ENCODE data around the gene NOTCH1. TPM values are rescaled to one million over a fixed set of nuclear protein-coding genes. Genes with fewer than 3 reads are reported as not detected.

The NOTCH1 gene
- total and polyA plus RNA-seq, 2 of the 13 experiments (the other 11 are each of a cell fraction or from before 2014, with no cell fraction given) = 0.09 to 0.35 TPM

DNA sequence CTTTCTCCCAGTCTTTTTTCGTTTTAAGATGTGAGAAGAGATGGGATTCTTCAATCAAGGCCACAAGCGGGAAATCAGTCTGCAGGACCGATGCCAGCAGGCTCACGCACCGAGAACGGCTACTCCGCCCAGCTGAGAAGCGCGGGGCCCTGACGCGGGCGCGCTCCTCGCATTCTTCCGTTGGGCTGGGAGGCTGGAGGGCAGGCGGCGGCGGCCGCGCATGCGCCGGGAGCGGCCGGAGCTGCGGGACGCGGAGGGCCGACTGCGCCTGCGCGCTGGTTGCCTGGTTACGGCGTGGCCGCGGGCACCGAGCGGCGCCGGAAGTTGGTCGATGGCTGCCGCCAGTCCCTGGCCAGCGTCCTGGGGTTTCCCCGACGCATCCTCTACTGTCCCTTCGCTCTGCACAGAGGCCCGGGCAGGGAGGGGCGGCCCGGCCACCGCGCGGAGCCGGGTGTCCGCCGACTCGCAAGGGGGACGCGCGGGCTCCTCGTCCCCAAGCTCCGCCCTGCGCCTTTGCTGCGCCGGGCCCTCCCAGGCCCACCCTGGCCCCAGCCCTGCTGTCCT lies 62.2 kb downstream of the NOTCH1 start (continued):
- no peak for TF ChIP-seq THAP8 (CRISPR knock-in tag; IDR thresholded peaks at IDR 0.05; ENCODE audit: borderline replicate concordance)
- no peak for TF ChIP-seq SNAPC2 (CRISPR knock-in tag; IDR thresholded peaks at IDR 0.05)
- TF ChIP-seq PTBP1 (IDR thresholded peaks at IDR 0.05; ENCODE audit: low read depth, low read length, poor library complexity, severe bottlenecking) = no peak
- TF ChIP-seq MTF1 (CRISPR knock-in tag; IDR thresholded peaks at IDR 0.05) = no peak
- no peak for TF ChIP-seq NFIC (IDR thresholded peaks at IDR 0.05; ENCODE audit: low read length)
- TF ChIP-seq REL (CRISPR knock-in tag; conservative IDR thresholded peaks at IDR 0.05) = no peak
- TF ChIP-seq HNRNPK (IDR thresholded peaks at IDR 0.05; ENCODE audit: low read depth, low read length, poor library complexity, severe bottlenecking) = no peak
- TF ChIP-seq HOXD1 (CRISPR knock-in tag; IDR thresholded peaks at IDR 0.05) = no peak
- TF ChIP-seq, protein P1, sequence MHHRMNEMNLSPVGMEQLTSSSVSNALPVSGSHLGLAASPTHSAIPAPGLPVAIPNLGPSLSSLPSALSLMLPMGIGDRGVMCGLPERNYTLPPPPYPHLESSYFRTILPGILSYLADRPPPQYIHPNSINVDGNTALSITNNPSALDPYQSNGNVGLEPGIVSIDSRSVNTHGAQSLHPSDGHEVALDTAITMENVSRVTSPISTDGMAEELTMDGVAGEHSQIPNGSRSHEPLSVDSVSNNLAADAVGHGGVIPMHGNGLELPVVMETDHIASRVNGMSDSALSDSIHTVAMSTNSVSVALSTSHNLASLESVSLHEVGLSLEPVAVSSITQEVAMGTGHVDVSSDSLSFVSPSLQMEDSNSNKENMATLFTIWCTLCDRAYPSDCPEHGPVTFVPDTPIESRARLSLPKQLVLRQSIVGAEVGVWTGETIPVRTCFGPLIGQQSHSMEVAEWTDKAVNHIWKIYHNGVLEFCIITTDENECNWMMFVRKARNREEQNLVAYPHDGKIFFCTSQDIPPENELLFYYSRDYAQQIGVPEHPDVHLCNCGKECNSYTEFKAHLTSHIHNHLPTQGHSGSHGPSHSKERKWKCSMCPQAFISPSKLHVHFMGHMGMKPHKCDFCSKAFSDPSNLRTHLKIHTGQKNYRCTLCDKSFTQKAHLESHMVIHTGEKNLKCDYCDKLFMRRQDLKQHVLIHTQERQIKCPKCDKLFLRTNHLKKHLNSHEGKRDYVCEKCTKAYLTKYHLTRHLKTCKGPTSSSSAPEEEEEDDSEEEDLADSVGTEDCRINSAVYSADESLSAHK (CRISPR knock-in tag; IDR thresholded peaks at IDR 0.05; ENCODE audit: borderline replicate concordance) = no peak
- TF ChIP-seq MBNL3 (CRISPR knock-in tag; conservative IDR thresholded peaks at IDR 0.05) = no peak
- TF ChIP-seq ZNF589 (CRISPR knock-in tag; conservative IDR thresholded peaks at IDR 0.05) = 0 out of 2 replicates have a peak, but pooled peaks have one; percentile 6
- TF ChIP-seq ISX (CRISPR knock-in tag; conservative IDR thresholded peaks at IDR 0.05) = no peak
- no peak for TF ChIP-seq KMT2B (CRISPR knock-in tag; IDR thresholded peaks at IDR 0.05)
- TF ChIP-seq ZNF598 (CRISPR knock-in tag; IDR thresholded peaks at IDR 0.05; ENCODE audit: borderline replicate concordance) = no peak
- TF ChIP-seq ZNF841 (CRISPR knock-in tag; IDR thresholded peaks at IDR 0.05; ENCODE audit: borderline replicate concordance) = no peak
- no peak for TF ChIP-seq ZNF652 (CRISPR knock-in tag; IDR thresholded peaks at IDR 0.05; ENCODE audit: borderline replicate concordance, low read depth)
- no peak for TF ChIP-seq SP1 (IDR thresholded peaks at IDR 0.05)
- TF ChIP-seq SP1 (CRISPR knock-in tag; IDR thresholded peaks at IDR 0.05) = no peak
- TF ChIP-seq ELF4 (CRISPR knock-in tag; IDR thresholded peaks at IDR 0.05; ENCODE audit: borderline replicate concordance) = no peak
- no peak; the same call in 1 of the 2 replicates for TF ChIP-seq ZNF616 (CRISPR knock-in tag; IDR thresholded peaks at IDR 0.05; ENCODE audit: low read depth)
- no peak for TF ChIP-seq SATB2 (CRISPR knock-in tag; IDR thresholded peaks at IDR 0.05)
- no peak for TF ChIP-seq ZNF879 (CRISPR knock-in tag; IDR thresholded peaks at IDR 0.05)
- no peak for TF ChIP-seq CHD4 (IDR thresholded peaks at IDR 0.05; ENCODE audit: borderline replicate concordance, low read length)
- no peak for TF ChIP-seq ZKSCAN5 (CRISPR knock-in tag; IDR thresholded peaks at IDR 0.05)
- TF ChIP-seq ZSCAN22 (CRISPR knock-in tag; IDR thresholded peaks at IDR 0.05) = no peak
- TF ChIP-seq MLX (CRISPR knock-in tag; IDR thresholded peaks at IDR 0.05) = no peak
- TF ChIP-seq DNMT1 (CRISPR knock-in tag; IDR thresholded peaks at IDR 0.05) = no peak
